NCI-H2029 (cell line): ENCODE results near the gene TARBP1.

Experiments used
- DNase-seq: peaks from one replicate; lab custom pipeline; 2025; lab: John Stamatoyannopoulos, UW

The TARBP1 gene

GRCh38 chr1:234345237-234345636 is 133.7 kb downstream of the TARBP1 start:
- no peak for DNase-seq

- no peak for DNase-seq
Measured at GRCh38 chr1:234342774-234343173, 136.2 kb downstream of the TARBP1 start.
